Iris pigment epithelial cell (primary cell): ENCODE results near the gene FGD3.

Experiments used
- DNase-seq: peaks from one replicate; pipeline ENCODE4 v3.0.0-alpha.2; 2011; ENCODE audit warnings: low read depth

Gene FGD3

GRCh38 chr9:93077367-93077766 is 130.0 kb downstream of the FGD3 start:
- DNase-seq: no peak

GRCh38 chr9:93077811-93078210 is 130.5 kb downstream of the FGD3 start:
- no peak for DNase-seq

GRCh38 chr9:93079371-93079770 is 132.0 kb downstream of the FGD3 start:
- no peak for DNase-seq

GRCh38 chr9:93080406-93080805 is 133.1 kb downstream of the FGD3 start:
- DNase-seq: no peak

GRCh38 chr9:93081081-93081529 is 133.8 kb downstream of the FGD3 start:
- DNase-seq: no peak

GRCh38 chr9:93081931-93082330 is 134.6 kb downstream of the FGD3 start:
- peak; percentile 80 for DNase-seq

GRCh38 chr9:93082841-93083411 is 135.6 kb downstream of the FGD3 start:
- DNase-seq: no peak

GRCh38 chr9:93083592-93084470 is 136.5 kb downstream of the FGD3 start:
- DNase-seq: no peak

- DNase-seq: no peak
Observed at GRCh38 chr9:93084471-93084881, 137.2 kb downstream of the FGD3 start.

- DNase-seq: no peak
Observed at GRCh38 chr9:93085676-93086075, 138.4 kb downstream of the FGD3 start.
